ENCODE data around the gene CCDC57. TPM values are rescaled to one million over a fixed set of nuclear protein-coding genes. Genes with fewer than 3 reads are reported as not detected.

Gene CCDC57
- total RNA-seq, 1 donor from 2014 or later = 3.4 TPM

DNA sequence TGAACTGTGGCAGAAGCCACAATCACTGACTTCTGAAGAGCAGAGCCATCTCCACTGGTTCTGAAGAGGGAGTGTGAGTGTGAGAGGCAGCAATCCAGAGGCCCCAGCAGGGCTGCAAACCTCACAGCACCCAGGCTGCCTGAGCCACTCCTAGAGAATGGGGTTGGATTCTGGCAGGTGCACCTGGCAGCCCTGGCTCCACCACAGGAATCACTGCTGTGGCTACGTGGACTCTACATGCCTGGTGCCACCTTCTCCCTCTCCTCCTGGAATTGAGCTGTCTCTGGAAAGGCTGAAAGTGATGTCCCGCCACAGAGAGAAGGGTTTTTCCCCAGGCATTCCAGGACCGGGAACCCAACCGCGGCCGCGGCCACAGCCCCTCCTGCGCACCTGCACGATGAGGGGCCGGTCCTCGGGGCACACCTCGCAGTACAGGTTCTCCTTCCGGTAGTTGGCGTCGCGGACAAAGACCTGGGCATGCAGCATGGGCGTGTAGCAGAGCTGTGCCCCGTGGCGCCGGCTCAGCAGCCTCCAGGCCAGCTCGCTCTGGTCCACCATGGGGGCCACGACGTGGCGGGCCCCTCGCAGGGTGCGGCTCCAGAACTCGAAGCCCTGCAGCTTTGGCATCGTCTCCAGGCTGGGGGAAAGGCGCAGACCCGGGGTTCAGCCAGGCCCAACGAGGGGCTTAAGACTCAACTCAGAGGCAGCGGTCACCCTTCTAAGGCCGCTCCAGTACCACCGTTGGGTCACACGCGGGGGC is 148.0 kb downstream of the CCDC57 start:
- no peak for DNase-seq (ENCODE audit: low read depth in 2 of 2)

DNA sequence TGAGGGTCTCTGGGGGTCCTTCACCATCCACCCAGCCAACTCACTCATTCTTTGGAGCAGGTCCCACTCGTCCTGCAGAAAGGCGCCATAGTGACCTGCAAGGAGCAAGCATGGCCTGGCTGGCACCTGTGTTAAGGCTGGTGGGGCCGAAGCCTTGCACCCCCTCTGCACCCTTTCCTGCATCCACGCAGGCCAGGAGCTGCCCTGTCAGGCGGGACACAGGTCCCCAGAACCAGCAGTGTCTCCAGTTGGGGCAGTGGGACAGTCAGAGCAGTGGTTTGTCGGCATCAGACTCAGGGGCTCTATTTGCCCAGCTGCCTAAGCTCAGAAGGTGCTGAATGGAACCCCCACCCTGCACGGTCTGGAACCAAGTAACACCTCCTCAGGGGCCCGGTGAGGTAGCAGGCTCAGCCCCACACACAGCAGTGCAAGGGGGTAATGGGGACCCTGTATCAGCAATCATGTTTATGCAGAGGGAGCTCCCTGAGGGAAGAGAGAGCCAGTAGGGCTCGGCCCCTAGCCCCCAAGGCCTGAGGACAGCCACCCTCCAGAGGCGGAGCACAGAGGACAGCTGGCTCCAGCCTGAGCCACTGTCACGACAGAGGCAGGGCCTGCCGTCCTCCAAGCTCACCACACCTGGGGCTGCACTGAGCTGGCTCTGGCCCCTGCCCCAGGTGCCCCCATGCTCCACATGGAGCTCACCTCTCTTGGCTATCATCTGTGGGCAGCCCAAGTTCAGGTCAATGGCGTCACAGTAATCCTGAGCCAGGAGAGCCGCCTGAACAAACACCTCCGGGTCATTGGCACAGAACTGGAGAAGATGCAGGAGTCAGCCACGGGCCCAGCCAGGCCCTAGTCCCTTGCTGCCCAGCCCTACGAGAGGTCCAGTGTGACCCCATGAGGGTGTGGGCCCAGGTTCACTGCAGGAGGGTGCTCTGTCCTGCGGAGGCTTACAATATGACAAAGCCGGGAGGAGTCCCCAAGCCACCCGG is 148.9 kb downstream of the CCDC57 start:
- DNase-seq (ENCODE audit: low read depth in 2 of 2) = no peak

DNA sequence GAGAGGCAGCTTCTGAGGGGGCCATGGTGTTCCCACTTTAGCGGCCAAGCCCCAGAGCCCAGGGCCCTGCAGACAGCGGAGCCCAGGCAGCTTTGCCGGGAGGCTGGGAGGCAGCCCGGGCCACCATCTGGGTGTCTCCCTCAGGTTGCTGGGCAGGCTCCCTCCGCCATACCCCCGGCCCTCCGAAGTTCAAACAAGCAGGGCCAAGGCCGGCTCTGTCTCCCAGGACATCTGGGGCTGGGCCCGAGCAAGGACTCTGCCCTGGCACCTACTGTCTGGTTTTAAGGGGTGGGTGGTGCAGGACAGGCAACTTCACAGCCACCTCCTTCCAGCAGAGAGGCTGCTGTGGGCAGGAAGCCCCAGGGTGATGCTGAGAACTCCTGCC is 149.7 kb downstream of the CCDC57 start:
- DNase-seq (ENCODE audit: low read depth in 2 of 2) = no peak

DNA sequence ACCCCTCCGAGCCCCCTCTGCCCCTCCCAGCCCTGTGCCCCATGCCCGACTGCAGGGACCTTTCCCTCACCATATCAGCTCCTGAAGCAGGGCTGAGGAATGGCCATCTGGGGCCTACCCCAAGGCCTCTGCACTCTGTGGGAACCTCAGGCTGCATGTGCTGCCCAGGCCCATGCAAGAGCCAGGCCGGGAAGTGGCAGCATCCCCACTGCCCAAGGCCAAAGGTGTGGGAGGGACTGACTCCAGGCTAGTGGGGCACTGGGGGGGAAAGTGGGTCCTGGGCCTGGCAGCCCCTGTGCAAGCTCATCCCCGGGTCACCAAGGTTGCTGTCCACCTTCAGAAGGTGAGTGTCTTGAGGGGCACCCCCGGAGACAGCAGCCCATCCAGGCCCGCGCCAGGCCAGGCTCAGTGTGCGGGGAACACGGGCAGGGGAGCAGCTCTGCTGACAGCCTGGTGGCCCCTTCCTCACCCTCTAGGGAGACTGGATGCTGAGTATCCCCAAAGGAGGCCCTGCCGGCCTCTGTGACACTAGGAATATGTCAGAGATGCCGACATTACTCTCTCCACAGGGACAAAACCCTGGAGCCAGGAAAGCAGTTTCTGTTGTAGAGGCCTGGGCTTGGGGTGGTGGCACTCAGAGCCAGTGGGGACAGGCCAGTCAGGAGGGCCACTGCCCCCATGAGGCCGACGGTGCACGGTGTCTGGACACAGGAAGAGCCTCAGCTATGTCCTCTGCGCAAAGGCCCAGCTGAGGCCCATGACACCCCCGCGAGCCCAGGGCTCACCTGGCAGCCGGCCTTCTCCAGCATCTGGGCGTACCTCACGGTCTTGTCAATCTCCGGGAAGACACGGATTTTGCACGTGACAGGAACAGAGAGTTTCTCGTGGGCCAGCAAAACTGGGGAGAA is 150.3 kb downstream of the CCDC57 start:
- peak in 1 of 2 donors; percentile 17 for DNase-seq (ENCODE audit: low read depth in 2 of 2)

DNA sequence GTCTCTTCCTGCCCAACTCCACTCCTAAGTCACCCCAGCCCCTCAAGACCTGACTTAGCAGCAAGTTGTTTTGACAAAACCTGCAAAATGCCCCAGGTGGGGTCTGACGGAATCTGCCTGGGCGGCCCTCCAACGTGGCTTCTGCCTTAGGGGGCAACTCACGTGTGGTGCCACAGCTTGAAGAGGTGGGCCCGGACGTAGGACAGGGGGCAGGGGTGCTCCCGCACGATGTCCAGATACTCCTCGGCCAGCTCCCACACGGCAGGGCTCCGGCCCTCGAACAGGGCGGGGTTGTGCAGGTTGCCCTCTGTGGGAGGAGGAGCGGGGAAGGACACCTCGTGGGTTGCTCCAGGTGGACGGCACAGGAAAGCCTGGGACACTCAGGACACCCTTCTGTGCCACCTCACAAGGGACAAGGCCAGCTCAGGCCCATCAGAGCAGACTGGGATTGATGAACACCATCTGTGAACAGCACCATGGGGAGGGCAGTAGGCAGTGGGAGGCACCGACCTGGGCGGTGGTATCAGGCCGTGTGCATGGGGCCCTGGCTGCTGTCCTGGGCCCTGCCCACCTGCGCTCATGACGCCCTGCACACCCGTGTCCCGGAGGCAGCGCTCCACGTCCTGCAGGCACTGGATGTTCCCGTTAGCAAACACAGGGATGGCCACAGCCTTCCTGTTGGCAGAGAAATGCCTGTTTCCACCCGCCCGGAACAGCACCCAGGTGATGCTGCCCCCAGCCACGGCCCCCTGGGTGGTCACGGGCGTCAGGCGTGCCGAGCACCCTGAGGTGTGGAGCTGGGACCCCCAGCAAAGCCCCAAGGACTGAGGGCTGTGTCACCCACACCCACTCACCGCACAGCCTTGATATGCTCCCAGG is 151.4 kb downstream of the CCDC57 start:
- no peak for DNase-seq (ENCODE audit: low read depth in 2 of 2)

DNA sequence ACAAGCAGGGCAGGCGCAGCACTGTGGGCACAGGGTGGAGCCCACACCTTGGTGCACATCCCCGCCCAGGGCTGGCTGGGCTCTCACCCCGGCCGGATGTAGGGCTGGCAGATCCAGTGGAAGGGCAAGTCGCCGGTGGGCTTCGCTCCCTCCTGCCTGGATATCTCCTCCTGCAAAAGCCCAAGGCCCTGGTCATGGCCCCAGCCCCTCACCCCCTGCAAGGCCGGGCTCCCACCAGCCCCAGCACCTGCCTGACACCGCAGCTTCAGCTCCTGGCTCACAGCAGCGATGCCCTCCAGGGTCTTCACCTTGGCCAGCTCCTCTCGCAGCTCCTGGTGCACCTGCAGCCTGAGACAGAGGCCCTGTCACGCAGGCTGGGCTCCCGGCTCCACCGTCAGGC is 152.0 kb downstream of the CCDC57 start:
- no peak for DNase-seq (ENCODE audit: low read depth in 2 of 2)

DNA sequence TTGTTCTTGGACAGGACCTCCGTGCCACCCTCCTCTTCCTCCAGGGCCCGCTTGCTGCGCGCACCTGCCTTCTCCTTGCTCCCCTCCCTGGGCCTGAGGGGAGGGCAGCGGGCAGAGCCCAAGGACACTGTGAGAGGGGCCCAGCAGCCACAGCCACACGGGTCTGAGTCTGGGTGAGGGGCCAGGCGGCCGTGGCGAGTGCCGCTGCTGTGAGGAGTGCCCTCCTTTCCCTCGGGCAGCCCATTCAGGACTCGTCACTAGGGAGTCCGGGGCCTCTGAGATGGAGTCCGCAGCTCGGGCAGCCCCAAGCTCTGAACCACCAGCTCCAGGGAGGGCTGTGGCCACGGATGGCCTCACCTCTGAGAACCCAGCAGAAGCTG is 152.7 kb downstream of the CCDC57 start:
- DNase-seq (ENCODE audit: low read depth in 2 of 2) = no peak

DNA sequence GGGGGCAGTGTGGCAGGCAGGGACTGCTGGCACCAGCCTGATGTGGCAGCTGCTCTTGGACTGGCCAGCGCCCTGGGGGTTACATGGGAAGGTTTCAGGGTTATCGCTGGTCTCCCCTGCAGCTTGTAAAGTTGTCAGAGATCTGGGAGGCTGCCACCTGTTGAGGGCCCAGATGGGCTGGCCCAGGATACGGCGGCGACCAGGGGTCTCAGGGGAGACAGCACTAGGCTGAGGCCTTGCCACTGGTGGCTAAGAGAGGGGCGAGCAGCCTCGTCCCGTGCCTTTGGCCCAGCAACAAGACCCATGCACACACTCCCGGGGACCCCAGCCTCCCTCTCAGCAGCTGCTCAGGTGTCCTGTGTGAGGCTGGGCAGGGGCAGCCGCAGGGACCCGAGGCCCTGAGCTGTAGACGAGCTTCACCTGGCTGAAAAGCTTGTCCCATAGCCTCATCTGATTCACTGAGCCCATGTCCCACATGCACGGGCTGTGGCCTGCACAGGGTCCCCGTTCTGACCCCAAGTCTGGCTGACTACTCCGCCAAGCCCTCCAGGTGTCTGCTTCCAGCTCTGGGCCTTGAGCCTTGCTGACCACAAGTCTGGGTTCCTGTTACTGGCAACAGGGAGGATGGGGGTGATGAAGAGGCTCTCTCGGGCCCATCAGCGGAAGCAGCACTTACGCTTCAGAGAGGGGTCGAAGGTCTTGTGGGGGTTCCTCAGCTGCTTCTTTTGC is 153.2 kb downstream of the CCDC57 start:
- no peak for DNase-seq (ENCODE audit: low read depth in 2 of 2)

DNA sequence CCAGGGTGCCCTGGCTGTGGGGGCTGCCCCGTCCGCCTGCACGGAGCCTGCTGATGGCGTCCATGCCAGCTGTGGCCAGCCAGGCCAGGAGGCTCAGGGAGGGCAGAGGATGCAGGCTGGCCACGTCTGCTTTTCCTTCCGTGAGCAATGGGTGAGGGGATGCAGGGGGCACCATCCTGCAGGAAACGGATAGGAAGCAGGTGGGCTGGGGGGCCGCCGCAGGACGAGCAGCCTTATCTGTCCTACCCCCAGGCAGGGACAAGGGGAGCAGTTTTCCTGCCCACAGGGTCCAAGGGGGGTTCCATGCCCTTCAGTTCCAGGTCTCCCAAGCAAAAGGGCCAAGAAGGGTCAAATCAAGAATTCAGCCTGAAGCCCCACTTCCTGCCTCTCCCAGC is 153.8 kb downstream of the CCDC57 start:
- no peak for DNase-seq (ENCODE audit: low read depth in 2 of 2)

DNA sequence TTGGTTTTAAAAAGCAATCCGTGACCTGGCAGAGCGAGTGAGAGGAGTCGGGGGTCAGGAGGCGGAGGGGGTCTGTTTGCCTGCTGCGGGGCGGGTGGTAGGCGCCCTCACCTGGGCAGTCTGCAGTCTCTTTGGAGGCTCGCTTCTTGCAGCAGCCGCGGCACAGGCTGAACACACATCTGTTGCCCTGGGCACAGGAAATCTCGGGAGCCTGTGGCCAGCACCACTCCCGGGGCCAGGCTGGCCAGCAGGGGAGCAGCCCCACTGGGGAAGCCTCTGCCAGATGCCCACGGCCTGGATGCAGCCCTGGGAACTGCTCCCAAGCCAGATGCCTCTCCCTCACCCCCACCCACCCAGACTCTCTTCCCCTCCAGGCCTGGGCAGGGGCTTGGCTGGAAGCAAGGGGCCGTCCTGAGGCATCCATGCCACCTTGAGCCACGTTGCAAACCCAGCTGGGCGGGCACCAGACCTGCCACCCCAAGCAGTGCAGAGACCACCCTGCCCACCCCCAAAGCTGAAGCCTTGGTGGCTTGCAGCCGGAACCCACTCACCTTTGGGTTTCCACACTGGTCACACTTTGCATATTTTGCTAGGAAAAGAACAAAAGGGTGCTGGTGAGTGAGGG is 154.3 kb downstream of the CCDC57 start:
- DNase-seq (ENCODE audit: low read depth in 2 of 2) = no peak

DNA sequence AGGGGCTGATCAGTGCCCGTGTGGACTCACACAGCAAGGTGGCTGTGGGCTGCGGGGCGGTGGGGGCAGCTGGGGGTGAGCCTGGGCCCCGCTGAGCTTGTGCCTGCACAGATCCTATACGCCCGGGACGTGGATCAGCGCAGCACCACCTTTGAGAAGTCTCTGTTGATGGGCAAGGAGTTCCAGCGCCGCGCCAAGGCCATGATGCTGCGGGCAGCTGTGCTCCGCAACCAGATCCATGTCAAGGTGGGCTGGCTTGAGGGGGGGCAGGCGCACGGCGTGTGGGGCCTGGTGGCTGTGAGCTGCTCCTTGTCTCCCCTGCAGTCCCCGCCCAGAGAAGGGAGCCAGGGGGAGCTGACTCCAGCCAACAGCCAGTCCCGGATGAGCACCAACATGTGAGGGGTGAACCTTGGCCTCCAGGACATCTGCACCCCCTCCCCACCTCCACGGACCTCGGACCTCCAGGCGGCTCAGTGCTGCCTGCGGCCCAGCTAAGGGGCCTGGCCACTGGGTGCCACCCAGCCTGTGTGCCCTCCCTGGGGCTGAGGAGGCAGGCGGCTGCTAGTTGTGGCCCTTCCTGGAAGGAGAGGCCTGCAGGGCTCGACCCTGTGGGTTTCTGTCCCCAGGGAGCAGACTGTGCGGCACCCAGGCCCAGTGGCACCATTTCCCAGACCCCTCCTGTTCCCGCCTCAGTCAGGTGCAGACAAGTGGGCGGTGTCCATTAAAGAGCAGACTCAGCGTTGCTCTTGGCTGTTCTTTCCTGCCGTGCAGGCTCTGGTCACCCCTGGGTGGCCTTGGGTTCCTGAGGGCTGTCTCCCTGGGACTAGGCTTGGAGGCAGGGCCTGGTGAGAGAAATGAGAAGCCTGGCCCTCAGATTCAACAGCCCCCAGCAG is 155.7 kb downstream of the CCDC57 start:
- DNase-seq (ENCODE audit: low read depth in 2 of 2) = no peak

DNA sequence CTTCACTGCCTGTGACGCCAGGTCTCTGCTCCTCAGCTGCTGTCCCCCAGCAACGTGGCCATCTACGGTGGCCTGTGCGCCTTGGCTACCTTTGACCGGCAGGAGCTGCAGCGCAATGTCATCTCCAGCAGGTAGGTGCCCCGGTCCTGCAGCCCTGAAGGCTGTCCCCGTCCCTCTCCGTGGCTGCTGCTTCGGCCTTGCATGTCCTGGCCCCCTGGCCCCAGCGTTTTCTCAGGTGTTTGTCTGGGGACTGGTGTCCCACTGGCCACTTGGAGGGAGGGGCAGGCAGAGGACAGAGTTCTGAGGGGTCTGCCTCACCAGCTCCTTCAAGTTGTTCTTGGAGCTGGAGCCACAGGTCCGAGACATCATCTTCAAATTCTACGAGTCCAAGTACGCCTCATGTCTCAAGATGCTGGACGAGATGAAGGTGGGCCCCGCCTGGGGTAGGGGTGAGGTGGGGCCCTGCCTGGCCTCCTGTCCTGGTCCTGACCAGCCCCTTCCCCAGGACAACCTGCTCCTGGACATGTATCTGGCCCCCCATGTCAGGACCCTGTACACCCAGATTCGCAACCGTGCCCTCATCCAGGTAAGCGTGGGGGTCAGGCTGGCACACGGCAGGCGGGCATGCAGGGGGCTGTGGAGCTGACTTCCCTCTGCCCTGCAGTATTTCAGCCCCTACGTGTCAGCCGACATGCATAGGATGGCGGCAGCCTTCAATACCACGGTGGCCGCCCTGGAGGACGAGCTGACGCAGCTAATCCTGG is 156.5 kb downstream of the CCDC57 start:
- DNase-seq (ENCODE audit: low read depth in 2 of 2) = no peak

DNA sequence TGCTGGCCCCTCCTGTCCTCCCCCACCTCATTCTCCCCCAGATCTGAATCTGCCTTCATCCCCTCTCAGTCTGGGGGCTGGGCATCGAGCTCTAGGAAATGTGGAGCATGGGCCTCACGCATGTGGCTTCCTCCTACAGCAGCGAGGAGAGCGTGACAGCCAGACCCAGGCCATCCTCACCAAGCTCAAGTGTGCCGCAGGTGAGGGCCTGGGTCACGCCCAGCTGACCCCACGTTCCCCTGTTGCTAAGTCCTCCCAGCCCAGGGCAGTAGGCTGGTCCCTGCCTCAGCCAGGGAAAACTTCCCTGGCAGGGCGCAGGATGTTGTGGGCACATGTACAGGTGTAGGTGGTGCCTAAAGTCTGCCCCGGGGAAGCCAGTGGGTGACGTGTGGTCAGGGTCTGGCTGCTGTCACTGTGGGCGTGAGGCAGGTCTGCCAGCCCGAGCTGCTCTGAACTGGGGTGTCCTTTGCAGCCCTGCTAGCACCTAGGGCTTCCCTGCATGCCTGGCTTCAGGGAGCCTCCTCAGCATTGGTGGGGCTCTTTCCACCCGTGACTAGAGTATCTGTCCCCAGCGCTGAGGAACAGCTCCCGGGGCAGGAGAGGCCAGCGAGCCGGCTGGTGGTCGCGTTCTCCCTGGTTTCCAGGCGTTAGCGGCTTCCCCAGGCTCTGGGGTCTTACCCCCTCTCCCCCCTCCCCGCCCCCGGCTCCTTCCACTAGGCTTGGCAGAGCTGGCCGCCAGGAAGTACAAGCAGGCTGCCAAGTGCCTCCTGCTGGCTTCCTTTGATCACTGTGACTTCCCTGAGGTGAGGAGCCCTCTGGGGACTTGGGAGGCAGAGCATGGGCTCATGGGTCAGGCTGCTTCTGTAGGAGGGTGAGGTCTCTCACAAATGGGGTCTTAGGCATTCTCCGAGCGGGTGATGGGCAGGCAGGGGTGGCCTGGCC is 157.3 kb downstream of the CCDC57 start:
- DNase-seq (ENCODE audit: low read depth in 2 of 2) = no peak

DNA sequence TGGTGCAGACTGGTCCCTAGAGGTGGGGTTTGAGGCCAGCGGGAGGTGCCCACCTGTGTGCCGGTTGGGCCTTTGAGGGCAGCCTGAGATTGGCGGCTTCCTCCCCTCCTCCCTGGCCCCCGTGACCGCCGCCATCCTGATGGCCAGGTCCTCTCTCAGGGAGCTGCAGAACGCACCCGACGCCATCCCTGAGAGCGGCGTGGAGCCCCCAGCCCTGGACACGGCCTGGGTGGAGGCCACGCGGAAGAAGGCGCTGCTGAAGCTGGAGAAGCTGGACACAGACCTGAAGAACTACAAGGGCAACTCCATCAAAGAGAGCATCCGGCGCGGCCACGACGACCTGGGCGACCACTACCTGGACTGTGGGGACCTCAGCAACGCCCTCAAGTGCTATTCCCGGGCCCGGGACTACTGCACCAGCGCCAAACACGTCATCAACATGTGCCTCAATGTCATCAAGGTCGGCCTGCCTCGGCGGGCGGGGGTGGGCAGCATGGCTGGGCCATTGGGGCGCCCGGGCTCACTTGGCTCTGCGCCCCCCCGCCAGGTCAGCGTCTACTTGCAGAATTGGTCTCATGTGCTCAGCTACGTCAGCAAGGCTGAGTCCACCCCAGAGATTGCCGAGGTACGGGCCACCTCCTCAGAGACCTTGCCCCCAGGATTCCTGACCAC is 158.2 kb downstream of the CCDC57 start:
- DNase-seq (ENCODE audit: low read depth in 2 of 2) = no peak

DNA sequence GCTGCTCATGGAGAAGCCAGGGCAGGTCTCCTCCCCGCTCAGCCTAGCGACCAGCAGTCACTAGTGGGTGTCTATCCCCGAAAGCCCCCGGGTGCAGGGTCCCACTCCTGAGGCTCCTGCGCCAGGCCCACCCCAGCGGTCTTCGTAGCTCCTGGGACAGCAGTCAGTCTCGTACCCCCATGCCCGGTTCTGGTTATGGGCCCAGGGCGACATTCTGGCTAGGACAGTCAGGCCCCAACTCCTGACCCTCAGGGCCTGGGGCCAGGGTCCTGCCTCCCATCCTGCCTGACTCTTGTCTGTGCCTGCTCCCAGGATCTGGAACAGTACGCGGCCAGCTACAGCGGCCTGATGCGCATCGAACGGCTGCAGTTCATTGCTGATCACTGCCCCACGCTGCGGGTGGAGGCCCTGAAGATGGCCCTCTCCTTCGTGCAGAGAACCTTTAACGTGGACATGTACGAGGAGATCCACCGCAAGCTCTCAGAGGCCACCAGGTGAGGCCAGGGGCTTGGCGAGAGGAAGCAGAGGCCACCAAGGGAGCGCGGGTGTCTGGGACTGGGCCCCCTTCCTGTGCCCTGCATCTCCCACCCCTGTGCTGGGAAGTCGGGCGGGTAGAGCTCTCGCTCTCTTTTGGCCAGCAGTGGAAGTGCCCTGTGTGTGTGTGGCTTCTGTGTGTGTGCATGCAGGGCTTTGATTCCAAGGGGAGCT is 158.9 kb downstream of the CCDC57 start:
- DNase-seq (ENCODE audit: low read depth in 2 of 2) = no peak
